K562 (cell line): ENCODE data around the gene PSMA7. TPM values are rescaled to one million over a fixed set of nuclear protein-coding genes. Genes with fewer than 3 reads are reported as not detected.

Experiments
- ATAC-seq: fragments of 200-7000 bp; cut with Tn5 transposase; 3 replicates; pipeline ENCODE4 v1.9.1; 2020; ENCODE audit warnings: moderate library complexity
- BruUV-seq: library from RNA; stranded (reverse); fragments of 400-500 nt; replicated peaks from 2 replicates; lab custom pipeline; 2021; lab: Mats Ljungman, UMichigan
- CTCF ChIA-PET: fragments of 300-600 bp; formaldehyde crosslinking; extraction: SDS; loops from one replicate; lab custom pipeline; 2021; ENCODE audit warnings: low intra/inter-chr PET ratio; lab: Yijun Ruan, JAX
- POLR2A ChIA-PET: fragments of 300-600, 350-650 bp; sonication (Branson Sonifier 250); formaldehyde crosslinking; extraction: SDS; loops from one replicate; lab custom pipeline; 2021; ENCODE audit warnings: antibody characterized with exemption, inconsistent platforms; lab: Yijun Ruan, JAX
- DNase-seq, 4 experiments: peaks; one replicate each; pipeline versions ENCODE4 v3.0.0 to v3.0.0-alpha.2; 2011 to 2018; ENCODE audit warnings: low spot score in 3 of 4, mixed read lengths in 3 of 4; ENCODE audit errors: extremely low read depth in 1 of 4
- FAIRE-seq: peaks from 2 replicates; lab custom pipeline; 2011; peaks lifted over from hg19 to GRCh38; lab: Jason Lieb, UNC
- H2AFZ ChIP-seq: 2 replicates; pipeline ENCODE4 v1.6.0; 2011; ENCODE audit warnings: low read depth, low read length, control low read depth, inconsistent platforms
- H3K27ac ChIP-seq: fragments of 200-600 bp; 3 replicates; pipeline ENCODE4 v1.8.0; 2011; ENCODE audit warnings: low read depth, mild to moderate bottlenecking, control low read depth, inconsistent platforms, low read length, moderate library complexity, mixed read lengths; ENCODE audit errors: extremely low read depth
- H3K27me3 ChIP-seq, 2 experiments: fragments of 300-600 bp in 1 of 2; 2 replicates in 1 of 2; 3 replicates in 1 of 2; pipeline versions ENCODE4 v1.6.0 to v1.8.0; 2011; ENCODE audit warnings: inconsistent platforms in 2 of 2, low read length in 2 of 2, mild to moderate bottlenecking in 1 of 2, mixed read lengths in 1 of 2, moderate library complexity in 1 of 2; ENCODE audit not compliant: control insufficient read depth in 2 of 2, insufficient read depth in 2 of 2
- H3K36me3 ChIP-seq: fragments of 300-600 bp; 3 replicates; pipeline ENCODE4 v1.8.0; 2011; ENCODE audit warnings: mild to moderate bottlenecking, low read length, inconsistent platforms; ENCODE audit not compliant: control insufficient read depth, insufficient read depth
- H3K4me1 ChIP-seq, 2 experiments: fragments of 200-600 bp in 1 of 2; replicated peaks in 1 of 2; 2 replicates in 1 of 2; 3 replicates in 1 of 2; pipeline versions ENCODE4 v1.5.1 to v1.8.0; 2011; ENCODE audit warnings: inconsistent platforms in 2 of 2, low read length in 2 of 2, mild to moderate bottlenecking in 1 of 2, mixed read lengths in 1 of 2, moderate library complexity in 1 of 2; ENCODE audit not compliant: control insufficient read depth in 2 of 2, insufficient read depth in 2 of 2
- H3K4me2 ChIP-seq: 2 replicates; pipeline ENCODE4 v1.6.1; 2011; ENCODE audit warnings: low read length, control low read depth, inconsistent platforms, mixed read lengths; ENCODE audit not compliant: insufficient read depth
- H3K4me3 ChIP-seq: fragments of 200-600 bp; sonication (generic), shearing (Covaris generic); 2 replicates; pipeline ENCODE4 v1.5.1; 2016; ENCODE audit warnings: control low read depth, inconsistent platforms
- H3K79me2 ChIP-seq: fragments of 200-600 bp; 3 replicates; pipeline ENCODE4 v1.8.0; 2011; ENCODE audit warnings: low read length, inconsistent platforms; ENCODE audit not compliant: control insufficient read depth, insufficient read depth
- H3K9ac ChIP-seq, 2 experiments: 2 replicates each; pipeline versions ENCODE4 v1.6.0 to v1.6.1; 2011; ENCODE audit warnings: low read depth in 2 of 2, low read length in 2 of 2, control low read depth in 1 of 2, inconsistent platforms in 1 of 2, mild to moderate bottlenecking in 1 of 2, mixed read lengths in 1 of 2; ENCODE audit not compliant: insufficient read depth in 1 of 2
- H3K9me1 ChIP-seq: one replicate; pipeline ENCODE4 v1.6.0; 2011; ENCODE audit warnings: inconsistent platforms, mild to moderate bottlenecking, low read length, moderate library complexity; ENCODE audit not compliant: control insufficient read depth, insufficient read depth
- H3K9me3 ChIP-seq: replicated peaks from 2 replicates; pipeline ENCODE4 v1.5.1; 2011; ENCODE audit warnings: low read depth, low read length, inconsistent platforms; ENCODE audit not compliant: control insufficient read depth, insufficient read depth
- H4K20me1 ChIP-seq: replicated peaks from 2 replicates; pipeline ENCODE4 v1.6.1; 2011; ENCODE audit warnings: low read length, inconsistent platforms, mixed read lengths; ENCODE audit not compliant: control insufficient read depth, insufficient read depth
- ATF3 ChIP-seq, 2 experiments: fragments of 450-650 bp in 1 of 2; sonication (generic) in 1 of 2; formaldehyde crosslinking in 1 of 2; IDR thresholded peaks in 1 of 2; conservative IDR thresholded peaks in 1 of 2; 2 replicates each; pipeline versions ENCODE4 v1.6.1 to v1.8.1; 2016 to 2023; ENCODE audit warnings: mild to moderate bottlenecking in 2 of 2, moderate library complexity in 2 of 2, inconsistent platforms in 1 of 2, missing genetic modification reagents in 1 of 2
- CBX8 ChIP-seq: fragments of 200-600 bp; sonication (generic); IDR thresholded peaks from 2 replicates; pipeline ENCODE4 v1.6.1; 2012; ENCODE audit warnings: borderline replicate concordance, mixed run types, low read depth, mild to moderate bottlenecking, moderate library complexity, mixed read lengths, low read length, control low read depth, inconsistent platforms; ENCODE audit not compliant: poor library complexity, severe bottlenecking; ENCODE audit errors: extremely low read depth
- CEBPB ChIP-seq: fragments of 450-650 bp; IDR thresholded peaks from 2 replicates; pipeline ENCODE4 v1.6.1; 2016; ENCODE audit warnings: missing genetic modification characterization, missing compliant biosample characterization
- CGGBP1 ChIP-seq: fragments of 250-450 bp; sonication (Bioruptor Pico); IDR thresholded peaks from 2 replicates; pipeline ENCODE4 v1.9.0; 2021; ENCODE audit warnings: mild to moderate bottlenecking
- E2F4 ChIP-seq: sonication (generic); formaldehyde crosslinking; IDR thresholded peaks from 2 replicates; pipeline ENCODE4 v1.8.0; 2022; ENCODE audit warnings: mild to moderate bottlenecking, low read depth, missing genetic modification reagents
- JUN ChIP-seq, 2 experiments: sonication (generic) in 1 of 2; formaldehyde crosslinking in 1 of 2; IDR thresholded peaks; 2 replicates each; pipeline versions ENCODE4 v1.6.1 to v1.8.0; 2012 to 2022; ENCODE audit warnings: borderline replicate concordance in 2 of 2, mild to moderate bottlenecking in 2 of 2, improper control_type of control experiment in 1 of 2, low read depth in 1 of 2, low read length in 1 of 2, missing genetic modification reagents in 1 of 2
- MED1 ChIP-seq: sonication (generic); formaldehyde crosslinking; IDR thresholded peaks from 2 replicates; pipeline ENCODE4 v1.8.1; 2023; ENCODE audit warnings: missing genetic modification reagents, borderline replicate concordance
- MEF2D ChIP-seq: conservative IDR thresholded peaks from 2 replicates; pipeline ENCODE4 v1.6.1; 2016; ENCODE audit warnings: low read depth, missing genetic modification characterization, missing compliant biosample characterization
- NFXL1 ChIP-seq: fragments of 450-650 bp; formaldehyde crosslinking; IDR thresholded peaks from 2 replicates; pipeline ENCODE4 v1.4.0; 2021; ENCODE audit warnings: mild to moderate bottlenecking
- SMAD3 ChIP-seq: fragments of 450-650 bp; formaldehyde crosslinking; conservative IDR thresholded peaks from 2 replicates; pipeline ENCODE4 v1.4.0; 2020; ENCODE audit warnings: mild to moderate bottlenecking
- SP1 ChIP-seq: sonication (generic); formaldehyde crosslinking; IDR thresholded peaks from 2 replicates; pipeline ENCODE4 v1.8.1; 2022; ENCODE audit warnings: mild to moderate bottlenecking, missing genetic modification reagents
- STAT5B ChIP-seq: fragments of 250-450 bp; sonication (Bioruptor Pico); IDR thresholded peaks from 2 replicates; pipeline ENCODE4 v1.8.0; 2021; ENCODE audit warnings: mild to moderate bottlenecking, inconsistent platforms
- TSC22D4 ChIP-seq: fragments of 450-650 bp; IDR thresholded peaks from 2 replicates; pipeline ENCODE4 v1.6.1; 2016; ENCODE audit warnings: missing genetic modification characterization, missing biosample characterization, control low read depth
- ZNF165 ChIP-seq: fragments of 250-450 bp; sonication (Bioruptor Pico); IDR thresholded peaks from 2 replicates; pipeline ENCODE4 v1.4.0; 2020; ENCODE audit warnings: borderline replicate concordance
- ZNF584 ChIP-seq: fragments of 200-800 bp; sonication (Bioruptor generic); IDR thresholded peaks from 2 replicates; pipeline ENCODE4 v1.6.1; 2016; ENCODE audit warnings: low read depth, mild to moderate bottlenecking, missing genetic modification characterization, missing compliant biosample characterization
- WGBS: fragments of 100-300 bp; shearing (Covaris generic); methylation state at CpG from one replicate; pipeline ENCODE4 v1.1.6; 2016; ENCODE audit warnings: low coverage, mixed read lengths; ENCODE audit not compliant: insufficient coverage; ENCODE audit errors: missing lambda C conversion rate; 5-methylcytosine and 5-hydroxymethylcytosine counted together
- in situ Hi-C: fragments of 300-500 bp; cut with MboI; formaldehyde crosslinking; loops from 4 replicates; pipeline ENCODE4 v1.15.0; 2018; ENCODE audit warnings: inconsistent platforms, mixed read lengths
- intact Hi-C: fragments of 100-400 bp; cut with micrococcal nuclease; formaldehyde crosslinking; loops from 2 replicates; pipeline ENCODE4 v1.14.2; 2022
- polyA plus RNA-seq, 8 experiments: library from polyadenylated mRNA; depleted of rRNA in 4 of 8; stranded (reverse) in 5 of 8; unstranded in 3 of 8; fragments of >200 nt; fragmentation: Nextera tagmentation in 2 of 8; fragmentation: Illumina TruSeq in 1 of 8; extraction: Ambion mirVana in 2 of 8; extraction: Trizol in 1 of 8; gene quantifications; 2 replicates each; pipeline versions ENCODE4 v1.2.1 to v1.2.3, GENCODE V29; 2011 to 2014; ENCODE audit warnings: inconsistent platforms in 1 of 8, missing spikeins in 1 of 8
- total RNA-seq, 7 experiments: library from RNA; depleted of rRNA in 6 of 7; stranded (reverse); fragments of >200 nt in 6 of 7; fragmentation: Illumina TruSeq in 2 of 7; extraction: Trizol in 2 of 7; gene quantifications; 2 replicates each; pipeline versions ENCODE4 v1.2.1 to v1.2.3, GENCODE V29; 2011 to 2021; ENCODE audit warnings: low replicate concordance in 1 of 7

Gene PSMA7
- total and polyA plus RNA-seq, 9 of the 15 experiments (the other 6 are each of a cell fraction or from before 2014, with no cell fraction given) = 257 to 510 (median 393) TPM

- TF ChIP-seq ATF3 (IDR thresholded peaks at IDR 0.05) (no peak), ATF3 (CRISPR knock-in tag; conservative IDR thresholded peaks at IDR 0.05) (no peak), CGGBP1 (CRISPR knock-in tag) (no peak), MED1 (CRISPR knock-in tag) (no peak), CBX8 (no peak)
These were observed 42.1 kb downstream of the PSMA7 start (continued) for GRCh38 chr20:62101078-62101477.

- ChIA-PET POLR2A (no interaction called here), CTCF (no interaction called here)
- H3K9me3 ChIP-seq = no peaks in the 10 kb centered on the region
- ATAC-seq = no peak
- H3K79me2 ChIP-seq = no peaks in the 10 kb centered on the region
- 10% methylated on average over 16 of the region's 16 CpGs for WGBS
- no peak overlapping the region for H3K9ac ChIP-seq
- H3K27me3 ChIP-seq = peaks cover 66 to 71% of the 10 kb centered on the region in 2 experiments
- H3K27ac ChIP-seq = no peak overlapping the region
- no peaks in the 10 kb centered on the region for H3K36me3 ChIP-seq
- H3K9me1 ChIP-seq = no peaks in the 10 kb centered on the region
- no peaks in the 10 kb centered on the region for H4K20me1 ChIP-seq
- in situ Hi-C loops = no loop called here
- intact Hi-C loops = no loop called here
- H2AFZ ChIP-seq = no peak overlapping the region
- FAIRE-seq = no peak
- no peak overlapping the region for H3K4me3 ChIP-seq
- BruUV-seq = no TSS peak
- TF ChIP-seq ZNF165 (CRISPR knock-in tag) (no peak), SP1 (CRISPR knock-in tag) (no peak), MED1 (CRISPR knock-in tag) (no peak), CEBPB (no peak), TSC22D4 (tag) (no peak), MEF2D (tag) (no peak), STAT5B (CRISPR knock-in tag) (no peak), ZNF584 (CRISPR knock-in tag) (no peak), NFXL1 (CRISPR knock-in tag) (no peak), JUN (IDR thresholded peaks at IDR 0.05; ENCODE audit: borderline replicate concordance, low read depth, low read length) (no peak), JUN (CRISPR knock-in tag; IDR thresholded peaks at IDR 0.05; ENCODE audit: borderline replicate concordance) (no peak), SMAD3 (no peak), E2F4 (CRISPR knock-in tag) (no peak)
- H3K4me2 ChIP-seq = no peak overlapping the region
- peaks cover 0 to 23% of the 10 kb centered on the region in 2 experiments; a peak in 2 of 5 replicates for H3K4me1 ChIP-seq
- no peak for DNase-seq
These were observed 45.2 kb downstream of the PSMA7 start for GRCh38 chr20:62097881-62098407.
